ENCODE data around the gene GCAT. TPM values are rescaled to one million over a fixed set of nuclear protein-coding genes. Genes with fewer than 3 reads are reported as not detected.

Gene GCAT
- total RNA-seq, 3 donors from 2014 or later (not counting 1 experiment from before 2014, with no cell fraction given): 0.25 to 1.2 (median 0.28) TPM

- Mint-ChIP-seq H3K27ac (peak overlapping the region in 1 of 2 donors; percentile 6), H3K27me3 (ENCODE audit: low read depth in 2 of 2) (peaks cover 38 to 40% of the 10 kb centered on the region in 2 donors), H3K9me3 (no peaks in the 10 kb centered on the region), H3K4me1 (peaks cover 15 to 50% of the 10 kb centered on the region in 2 donors), H3K36me3 (no peaks in the 10 kb centered on the region), H3K4me3 (peak overlapping the region; percentile 74)
- Histone ChIP-seq H3K9me3 (ENCODE audit: control insufficient read depth, insufficient read depth, low read length) (no peaks in the 10 kb centered on the region), H3K4me3 (ENCODE audit: low read length) (no peak overlapping the region), H3K27ac (ENCODE audit: low read length) (no peak overlapping the region), H3K4me1 (ENCODE audit: control insufficient read depth, insufficient read depth, low read length) (peaks cover 56% of the 10 kb centered on the region), H3K36me3 (ENCODE audit: control insufficient read depth, insufficient read depth, low read length) (no peaks in the 10 kb centered on the region), H3K27me3 (ENCODE audit: control insufficient read depth, insufficient read depth, low read length) (peaks cover 68% of the 10 kb centered on the region)
- ATAC-seq (no peak), DNase-seq (no peak)
- TF ChIP-seq, protein P1, sequence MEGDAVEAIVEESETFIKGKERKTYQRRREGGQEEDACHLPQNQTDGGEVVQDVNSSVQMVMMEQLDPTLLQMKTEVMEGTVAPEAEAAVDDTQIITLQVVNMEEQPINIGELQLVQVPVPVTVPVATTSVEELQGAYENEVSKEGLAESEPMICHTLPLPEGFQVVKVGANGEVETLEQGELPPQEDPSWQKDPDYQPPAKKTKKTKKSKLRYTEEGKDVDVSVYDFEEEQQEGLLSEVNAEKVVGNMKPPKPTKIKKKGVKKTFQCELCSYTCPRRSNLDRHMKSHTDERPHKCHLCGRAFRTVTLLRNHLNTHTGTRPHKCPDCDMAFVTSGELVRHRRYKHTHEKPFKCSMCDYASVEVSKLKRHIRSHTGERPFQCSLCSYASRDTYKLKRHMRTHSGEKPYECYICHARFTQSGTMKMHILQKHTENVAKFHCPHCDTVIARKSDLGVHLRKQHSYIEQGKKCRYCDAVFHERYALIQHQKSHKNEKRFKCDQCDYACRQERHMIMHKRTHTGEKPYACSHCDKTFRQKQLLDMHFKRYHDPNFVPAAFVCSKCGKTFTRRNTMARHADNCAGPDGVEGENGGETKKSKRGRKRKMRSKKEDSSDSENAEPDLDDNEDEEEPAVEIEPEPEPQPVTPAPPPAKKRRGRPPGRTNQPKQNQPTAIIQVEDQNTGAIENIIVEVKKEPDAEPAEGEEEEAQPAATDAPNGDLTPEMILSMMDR (IDR thresholded peaks at IDR 0.05): no peak
- WGBS (ENCODE audit: insufficient coverage): 36% methylated on average over 10 of the region's 10 CpGs
- intact Hi-C loops (cut with micrococcal nuclease): loop anchor here (5.0 kb wide), 1 partner anchor 36 kb away; the partner anchor contains the start of gene ANKRD54
Observed at GRCh38 chr22:37805810-37806277, 1.9 kb upstream of the GCAT start.

- intact Hi-C loops (cut with micrococcal nuclease): loop anchor here (5.0 kb wide), 1 partner anchor 36 kb away; the partner anchor contains the start of gene ANKRD54
- no peak overlapping the region for H3K4me3 ChIP-seq (ENCODE audit: low read length)
- Mint-ChIP-seq H3K27me3 (ENCODE audit: low read depth in 2 of 2) (peaks cover 38 to 40% of the 10 kb centered on the region in 2 donors), H3K9me3 (no peaks in the 10 kb centered on the region), H3K36me3 (no peaks in the 10 kb centered on the region), H3K4me1 (peaks cover 15 to 50% of the 10 kb centered on the region in 2 donors), H3K4me3 (peak overlapping the region; percentile 80), H3K27ac (peak overlapping the region in 1 of 2 donors; percentile 6)
- H3K27ac ChIP-seq (ENCODE audit: low read length): no peak overlapping the region
- H3K27me3 ChIP-seq (ENCODE audit: control insufficient read depth, insufficient read depth, low read length): peaks cover 70% of the 10 kb centered on the region
- 3% methylated on average over 14 of the region's 19 CpGs for WGBS (ENCODE audit: insufficient coverage)
- peaks cover 56% of the 10 kb centered on the region for H3K4me1 ChIP-seq (ENCODE audit: control insufficient read depth, insufficient read depth, low read length)
- peak in 1 of 2 donors; percentile 36 for DNase-seq
- no peaks in the 10 kb centered on the region for H3K36me3 ChIP-seq (ENCODE audit: control insufficient read depth, insufficient read depth, low read length)
- TF ChIP-seq, protein P1 (IDR thresholded peaks at IDR 0.05): no peak
- no peaks in the 10 kb centered on the region for H3K9me3 ChIP-seq (ENCODE audit: control insufficient read depth, insufficient read depth, low read length)
- ATAC-seq: no peak
Observed at GRCh38 chr22:37806409-37807333, 1.1 kb upstream of the GCAT start.

- no peak overlapping the region for H3K27ac ChIP-seq (ENCODE audit: low read length)
- Mint-ChIP-seq H3K36me3 (no peaks in the 10 kb centered on the region), H3K27me3 (ENCODE audit: low read depth in 2 of 2) (peaks cover 32 to 33% of the 10 kb centered on the region in 2 donors), H3K27ac (no peak overlapping the region), H3K4me3 (peak overlapping the region; percentile 81), H3K4me1 (peaks cover 15 to 43% of the 10 kb centered on the region in 2 donors), H3K9me3 (no peaks in the 10 kb centered on the region)
- no peaks in the 10 kb centered on the region for H3K9me3 ChIP-seq (ENCODE audit: control insufficient read depth, insufficient read depth, low read length)
- no peak for DNase-seq
- TF ChIP-seq, protein P1 (IDR thresholded peaks at IDR 0.05): no peak
- intact Hi-C loops (cut with micrococcal nuclease): loop anchor here (5.0 kb wide), 1 partner anchor 34 kb away; the partner anchor contains the start of gene ANKRD54
- peak overlapping the region; percentile 43 for H3K4me3 ChIP-seq (ENCODE audit: low read length)
- H3K36me3 ChIP-seq (ENCODE audit: control insufficient read depth, insufficient read depth, low read length): no peaks in the 10 kb centered on the region
- ATAC-seq: no peak
- peaks cover 57% of the 10 kb centered on the region for H3K27me3 ChIP-seq (ENCODE audit: control insufficient read depth, insufficient read depth, low read length)
- WGBS (ENCODE audit: insufficient coverage): 9% methylated on average over 8 of the region's 8 CpGs
- H3K4me1 ChIP-seq (ENCODE audit: control insufficient read depth, insufficient read depth, low read length): peaks cover 42% of the 10 kb centered on the region
Observed at GRCh38 chr22:37808294-37808657, 542 bp downstream of the GCAT start.
